Measurements from ENCODE around the gene PBX3.

The PBX3 gene

DNA sequence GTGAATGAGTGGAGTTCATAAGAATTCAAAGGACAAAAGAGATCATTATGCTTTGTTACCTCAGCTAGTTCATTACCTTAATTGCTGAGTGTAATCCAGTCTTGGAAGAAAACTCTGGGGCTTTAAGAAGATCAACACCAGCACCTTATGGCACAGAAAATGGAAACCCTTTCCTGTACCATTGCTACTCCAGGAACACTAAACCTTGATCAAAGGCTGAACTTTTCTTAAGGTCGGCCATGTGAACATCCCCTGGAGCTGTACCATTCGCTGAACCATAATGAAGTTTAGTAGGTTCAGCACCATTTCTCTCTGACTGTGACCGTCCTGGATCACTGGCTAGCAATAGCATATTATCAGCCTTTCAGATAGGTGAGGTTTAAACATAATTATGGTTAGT, 97.4 kb downstream of the PBX3 start:
- H3K36me3 Mint-ChIP-seq (ENCODE audit: low read depth), result peaks cover 6% of the 10 kb centered on the region
- DNase-seq, result no peak
- peaks cover 8% of the 10 kb centered on the region for H3K9me3 Mint-ChIP-seq
- peaks cover 49% of the 10 kb centered on the region for H3K4me1 Mint-ChIP-seq
- TF ChIP-seq, protein P1, sequence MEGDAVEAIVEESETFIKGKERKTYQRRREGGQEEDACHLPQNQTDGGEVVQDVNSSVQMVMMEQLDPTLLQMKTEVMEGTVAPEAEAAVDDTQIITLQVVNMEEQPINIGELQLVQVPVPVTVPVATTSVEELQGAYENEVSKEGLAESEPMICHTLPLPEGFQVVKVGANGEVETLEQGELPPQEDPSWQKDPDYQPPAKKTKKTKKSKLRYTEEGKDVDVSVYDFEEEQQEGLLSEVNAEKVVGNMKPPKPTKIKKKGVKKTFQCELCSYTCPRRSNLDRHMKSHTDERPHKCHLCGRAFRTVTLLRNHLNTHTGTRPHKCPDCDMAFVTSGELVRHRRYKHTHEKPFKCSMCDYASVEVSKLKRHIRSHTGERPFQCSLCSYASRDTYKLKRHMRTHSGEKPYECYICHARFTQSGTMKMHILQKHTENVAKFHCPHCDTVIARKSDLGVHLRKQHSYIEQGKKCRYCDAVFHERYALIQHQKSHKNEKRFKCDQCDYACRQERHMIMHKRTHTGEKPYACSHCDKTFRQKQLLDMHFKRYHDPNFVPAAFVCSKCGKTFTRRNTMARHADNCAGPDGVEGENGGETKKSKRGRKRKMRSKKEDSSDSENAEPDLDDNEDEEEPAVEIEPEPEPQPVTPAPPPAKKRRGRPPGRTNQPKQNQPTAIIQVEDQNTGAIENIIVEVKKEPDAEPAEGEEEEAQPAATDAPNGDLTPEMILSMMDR (IDR thresholded peaks at IDR 0.05), result no peak
- H3K4me3 Mint-ChIP-seq, result no peak overlapping the region
- H3K27me3 Mint-ChIP-seq (ENCODE audit: low read depth, poor library complexity), result peaks cover 9% of the 10 kb centered on the region
- H3K27ac Mint-ChIP-seq, result no peak overlapping the region

DNA sequence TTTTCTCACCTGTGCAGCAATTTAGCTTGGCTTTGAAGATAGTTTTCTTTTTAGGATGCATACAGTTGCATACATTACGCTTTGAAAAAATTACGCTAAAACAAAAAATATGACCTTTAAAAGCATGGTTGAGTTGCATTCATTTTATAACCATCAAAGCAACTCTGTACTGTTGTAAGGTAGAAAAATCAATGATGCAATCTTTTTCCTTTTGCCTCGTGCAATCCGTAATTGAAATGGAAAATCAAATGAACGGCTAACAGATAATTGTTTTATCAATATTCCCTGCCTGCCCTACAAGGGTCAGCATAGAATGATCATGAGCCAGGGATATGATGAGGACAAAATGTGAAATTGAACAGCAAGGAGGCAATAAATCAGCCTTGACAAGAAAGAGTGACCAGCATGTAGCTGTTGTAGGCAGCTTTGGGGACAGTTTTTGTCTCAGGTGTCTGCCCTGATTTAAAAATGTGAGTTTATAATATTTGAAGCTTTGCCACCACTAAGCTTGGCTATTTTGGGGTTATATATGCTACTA, 98.2 kb downstream of the PBX3 start:
- Mint-ChIP-seq H3K9me3 (peaks cover 8% of the 10 kb centered on the region), H3K27me3 (ENCODE audit: low read depth, poor library complexity) (peaks cover 7% of the 10 kb centered on the region), H3K36me3 (ENCODE audit: low read depth) (peaks cover 6% of the 10 kb centered on the region), H3K4me3 (no peak overlapping the region), H3K4me1 (peaks cover 48% of the 10 kb centered on the region), H3K27ac (no peak overlapping the region)
- TF ChIP-seq, protein P1 (IDR thresholded peaks at IDR 0.05), result no peak
- no peak for DNase-seq

DNA sequence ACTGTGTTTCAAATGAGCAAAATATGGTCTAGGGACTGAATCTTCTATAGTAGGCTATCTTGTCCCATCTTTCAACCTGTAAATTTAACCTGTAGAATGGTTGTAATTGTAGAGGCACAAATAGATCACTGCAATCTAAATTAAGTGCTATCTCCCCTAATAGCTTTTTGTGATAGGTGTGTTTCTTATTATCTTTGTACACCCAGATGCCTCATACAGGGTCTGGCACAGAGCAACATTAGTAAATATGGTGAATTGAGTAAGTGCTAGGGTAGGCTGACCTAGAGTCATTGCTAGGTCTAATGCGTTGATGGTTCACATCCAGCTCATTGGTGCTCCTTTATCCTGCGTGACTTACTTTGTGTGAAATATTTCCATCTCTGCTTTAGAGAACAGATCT, 100.6 kb downstream of the PBX3 start:
- TF ChIP-seq, protein P1 (IDR thresholded peaks at IDR 0.05), result no peak
- no peak overlapping the region for H3K4me3 Mint-ChIP-seq
- H3K27ac Mint-ChIP-seq, result no peak overlapping the region
- peaks cover 8% of the 10 kb centered on the region for H3K9me3 Mint-ChIP-seq
- H3K4me1 Mint-ChIP-seq, result peaks cover 34% of the 10 kb centered on the region
- H3K27me3 Mint-ChIP-seq (ENCODE audit: low read depth, poor library complexity), result no peaks in the 10 kb centered on the region
- no peak for DNase-seq
- peaks cover 6% of the 10 kb centered on the region for H3K36me3 Mint-ChIP-seq (ENCODE audit: low read depth)

DNA sequence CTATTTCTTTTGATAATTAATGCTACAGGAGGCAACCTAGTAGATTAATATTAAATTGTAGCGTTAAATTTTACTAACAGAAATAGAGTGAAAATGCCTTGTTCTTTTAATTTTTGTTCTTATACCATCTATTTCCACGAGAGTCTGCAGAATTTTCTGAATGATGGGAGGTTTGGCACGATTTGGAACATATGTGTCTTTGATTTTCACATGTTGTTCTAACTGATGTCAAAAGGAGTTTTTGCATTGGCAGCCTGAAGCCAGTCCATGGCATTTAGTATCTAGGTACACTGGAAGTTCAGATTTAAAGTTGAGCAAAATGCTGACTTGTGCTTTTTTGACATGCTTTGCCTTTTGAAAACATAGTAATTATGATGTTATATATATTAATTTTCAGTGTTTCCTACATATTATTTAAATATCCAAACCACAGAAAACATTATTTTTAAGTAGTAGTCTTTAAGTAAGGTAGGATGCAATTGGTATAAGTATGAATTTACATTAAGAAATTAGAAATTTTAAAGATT, 103.0 kb downstream of the PBX3 start:
- Mint-ChIP-seq H3K9me3 (peaks cover 8% of the 10 kb centered on the region), H3K27ac (no peak overlapping the region), H3K4me3 (no peak overlapping the region), H3K36me3 (ENCODE audit: low read depth) (peaks cover 6% of the 10 kb centered on the region), H3K4me1 (peaks cover 12% of the 10 kb centered on the region), H3K27me3 (ENCODE audit: low read depth, poor library complexity) (no peaks in the 10 kb centered on the region)
- DNase-seq, result no peak
- TF ChIP-seq, protein P1 (IDR thresholded peaks at IDR 0.05), result no peak

DNA sequence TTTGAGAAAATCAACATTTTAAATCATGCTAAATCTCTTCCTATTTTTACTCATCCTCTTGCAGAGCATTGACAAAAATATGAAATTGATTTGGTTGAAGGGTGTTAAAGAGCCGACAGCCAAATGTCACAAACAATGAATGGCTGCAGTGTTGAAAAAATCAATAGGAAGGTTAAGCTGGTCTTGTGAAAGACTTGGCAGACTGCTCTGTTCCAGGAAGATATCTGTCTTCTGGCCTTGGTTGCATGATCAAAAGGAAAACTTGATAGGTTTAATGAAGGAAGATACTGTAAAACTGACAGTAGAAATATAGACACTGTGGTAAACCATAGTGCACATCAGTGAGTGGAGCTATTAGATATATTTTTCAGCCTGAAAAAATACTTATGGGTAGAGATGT, 103.6 kb downstream of the PBX3 start:
- no peak for DNase-seq
- H3K4me3 Mint-ChIP-seq, result no peak overlapping the region
- peaks cover 8% of the 10 kb centered on the region for H3K9me3 Mint-ChIP-seq
- no peaks in the 10 kb centered on the region for H3K27me3 Mint-ChIP-seq (ENCODE audit: low read depth, poor library complexity)
- peaks cover 8% of the 10 kb centered on the region for H3K4me1 Mint-ChIP-seq
- TF ChIP-seq, protein P1 (IDR thresholded peaks at IDR 0.05), result no peak
- H3K27ac Mint-ChIP-seq, result no peak overlapping the region
- peaks cover 6% of the 10 kb centered on the region for H3K36me3 Mint-ChIP-seq (ENCODE audit: low read depth)

DNA sequence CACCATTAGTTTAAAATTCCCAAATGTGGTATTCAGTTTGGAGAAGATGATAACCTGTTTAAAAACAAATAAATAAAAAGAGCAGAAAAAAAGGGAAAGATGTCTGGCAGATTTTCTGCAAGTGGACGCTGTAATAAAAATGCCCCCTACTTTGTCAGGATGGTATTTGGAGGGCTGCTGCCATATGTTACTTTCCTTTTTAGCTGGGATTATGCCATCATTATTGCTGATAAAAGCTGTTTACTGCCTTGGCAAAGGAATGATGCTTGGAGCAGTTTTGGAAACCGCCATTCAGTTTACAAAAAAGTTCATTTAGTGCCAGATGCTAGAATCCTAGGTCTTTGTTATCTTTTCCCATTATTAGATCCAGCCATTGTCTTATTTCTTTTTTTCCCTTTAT, 104.8 kb downstream of the PBX3 start:
- Mint-ChIP-seq H3K4me1 (peaks cover 8% of the 10 kb centered on the region), H3K4me3 (no peak overlapping the region), H3K9me3 (peaks cover under 1% of the 10 kb centered on the region), H3K27ac (no peak overlapping the region), H3K36me3 (ENCODE audit: low read depth) (peaks cover under 1% of the 10 kb centered on the region), H3K27me3 (ENCODE audit: low read depth, poor library complexity) (no peaks in the 10 kb centered on the region)
- DNase-seq, result no peak
- TF ChIP-seq, protein P1 (IDR thresholded peaks at IDR 0.05), result no peak

Measured in nephron progenitor cell (in vitro differentiated cells).